Tibial artery (tissue), 4 donors: ENCODE results near the gene PRM2.
"Not testable (repeated sequence)": the region's sequence is repeated elsewhere in the genome, so short reads cannot be mapped to it uniquely, and the experiment has no call there.

Experiments
- DNase-seq, 2 donors: peaks; one replicate each; pipeline ENCODE4 v3.0.0-alpha.2; 2019
- H3K27ac ChIP-seq, 2 donors: fragments of 200-600 bp; sonication (generic) in 1 of 2; 1 replicate in 1 of 2; 2 replicates in 1 of 2; pipeline ENCODE4 v1.5.1; 2018 to 2019; ENCODE audit warnings: mild to moderate bottlenecking in 1 of 2
- H3K27me3 ChIP-seq, 2 donors: fragments of 200-600 bp; sonication (generic) in 1 of 2; one replicate each; pipeline versions ENCODE4 v1.5.1 to v1.6.0; 2016 to 2019
- H3K36me3 ChIP-seq, 3 donors: fragments of 200-600 bp; sonication (generic) in 2 of 3; one replicate each; pipeline ENCODE4 v1.5.1; 2016 to 2019; ENCODE audit warnings: mild to moderate bottlenecking in 2 of 3
- H3K4me1 ChIP-seq, 4 donors: fragments of 200-600 bp; sonication (generic) in 2 of 4; 1 replicate in 3 of 4; 2 replicates in 1 of 4; pipeline ENCODE4 v1.5.1; 2016 to 2019
- H3K4me3 ChIP-seq, 2 donors: fragments of 200-600 bp; sonication (generic) in 1 of 2; 1 replicate in 1 of 2; 2 replicates in 1 of 2; pipeline ENCODE4 v1.5.1; 2018 to 2019; ENCODE audit warnings: mild to moderate bottlenecking in 2 of 2
- H3K9me3 ChIP-seq, 3 donors: fragments of 200-600 bp; sonication (generic) in 1 of 3; one replicate each; pipeline ENCODE4 v1.5.1; 2016 to 2019
- intact Hi-C: fragments of 100-400 bp; cut with DNase I; formaldehyde crosslinking; loops from one replicate; pipeline ENCODE4 v1.15.0; 2023; ENCODE audit warnings: low total_unique reads
- TF ChIP-seq, protein P1 (sequence below), 2 experiments: fragments of 200-600 bp in 1 of 2; fragments of 450-650 bp in 1 of 2; IDR thresholded peaks; one replicate each; pipeline ENCODE4 v1.5.1; 2017 to 2019; ENCODE audit warnings: antibody characterized with exemption in 2 of 2, mild to moderate bottlenecking in 1 of 2, moderate library complexity in 1 of 2

Gene PRM2

DNA sequence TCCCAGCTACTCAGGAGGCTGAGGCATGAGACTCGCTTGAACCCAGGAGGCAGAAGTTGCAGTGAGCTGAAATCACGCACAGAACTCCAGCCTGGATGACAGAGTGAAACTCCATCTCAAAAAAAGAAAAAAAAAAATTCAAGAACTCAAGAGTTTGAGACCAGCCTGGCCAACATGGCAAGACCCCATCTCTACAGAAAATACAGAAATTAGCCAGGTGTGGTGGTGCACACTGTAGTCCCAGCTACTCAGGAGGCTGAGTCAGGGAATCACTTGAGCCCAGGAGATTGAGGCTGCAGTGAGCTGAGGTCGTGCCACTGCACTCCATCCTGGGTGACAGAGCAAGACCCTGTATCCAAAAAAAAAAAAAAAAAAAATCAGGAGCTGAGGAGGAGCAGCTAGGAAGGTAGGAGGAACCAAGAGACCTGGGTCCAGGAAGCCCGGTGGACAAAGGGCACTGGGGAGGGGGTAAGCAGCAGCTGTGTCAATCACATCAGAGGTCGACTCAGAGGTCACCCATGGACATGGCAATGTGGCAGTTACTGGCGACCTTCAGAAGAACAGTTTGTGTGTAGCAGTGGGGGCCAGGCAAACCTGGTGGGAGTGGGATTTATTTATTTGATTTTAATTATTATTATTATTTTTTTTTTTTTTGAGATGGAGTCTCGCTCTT is 15.9 kb upstream of the PRM2 start:
- no peaks in the 10 kb centered on the region for H3K27me3 ChIP-seq
- H3K9me3 ChIP-seq = no peaks in the 10 kb centered on the region
- no peaks in the 10 kb centered on the region for H3K36me3 ChIP-seq
- no peak for DNase-seq
- TF ChIP-seq, protein P1, sequence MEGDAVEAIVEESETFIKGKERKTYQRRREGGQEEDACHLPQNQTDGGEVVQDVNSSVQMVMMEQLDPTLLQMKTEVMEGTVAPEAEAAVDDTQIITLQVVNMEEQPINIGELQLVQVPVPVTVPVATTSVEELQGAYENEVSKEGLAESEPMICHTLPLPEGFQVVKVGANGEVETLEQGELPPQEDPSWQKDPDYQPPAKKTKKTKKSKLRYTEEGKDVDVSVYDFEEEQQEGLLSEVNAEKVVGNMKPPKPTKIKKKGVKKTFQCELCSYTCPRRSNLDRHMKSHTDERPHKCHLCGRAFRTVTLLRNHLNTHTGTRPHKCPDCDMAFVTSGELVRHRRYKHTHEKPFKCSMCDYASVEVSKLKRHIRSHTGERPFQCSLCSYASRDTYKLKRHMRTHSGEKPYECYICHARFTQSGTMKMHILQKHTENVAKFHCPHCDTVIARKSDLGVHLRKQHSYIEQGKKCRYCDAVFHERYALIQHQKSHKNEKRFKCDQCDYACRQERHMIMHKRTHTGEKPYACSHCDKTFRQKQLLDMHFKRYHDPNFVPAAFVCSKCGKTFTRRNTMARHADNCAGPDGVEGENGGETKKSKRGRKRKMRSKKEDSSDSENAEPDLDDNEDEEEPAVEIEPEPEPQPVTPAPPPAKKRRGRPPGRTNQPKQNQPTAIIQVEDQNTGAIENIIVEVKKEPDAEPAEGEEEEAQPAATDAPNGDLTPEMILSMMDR (IDR thresholded peaks at IDR 0.05) = no peak
- intact Hi-C loops = no loop called here
- no peak overlapping the region for H3K27ac ChIP-seq
- peaks cover 0 to 8% (median 2%) of the 10 kb centered on the region in 4 donors for H3K4me1 ChIP-seq
- no peak overlapping the region for H3K4me3 ChIP-seq

DNA sequence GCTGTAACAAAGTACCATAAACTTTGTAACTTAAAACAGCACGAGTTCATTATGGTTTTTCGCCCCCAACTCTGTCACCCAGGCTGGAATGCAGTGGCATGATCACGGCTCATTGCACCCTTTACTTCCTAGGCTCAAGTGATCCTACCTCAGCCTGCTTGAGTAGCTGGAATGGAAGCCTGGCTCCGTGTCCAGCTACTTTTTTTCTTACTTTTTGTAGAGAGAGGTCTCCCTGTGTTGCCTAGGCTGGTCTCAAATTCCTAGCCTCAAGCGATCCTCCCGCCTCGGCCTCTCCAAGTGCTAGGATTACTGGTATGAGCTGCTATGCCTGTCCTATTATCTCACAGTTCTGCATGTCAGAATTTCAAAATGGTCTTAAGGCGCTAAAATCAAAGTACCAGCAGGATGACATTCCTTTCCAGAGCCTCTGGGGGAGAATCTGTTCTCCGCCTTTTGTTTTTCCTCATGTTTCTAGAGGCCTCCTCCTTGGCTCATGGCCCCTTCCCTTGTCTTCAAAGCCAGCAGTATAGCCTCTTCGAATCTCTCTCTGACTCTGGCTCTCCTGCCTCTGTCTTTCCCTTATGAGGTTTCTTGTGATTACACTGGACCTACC is 14.9 kb upstream of the PRM2 start:
- Histone ChIP-seq H3K4me3 (no peak overlapping the region), H3K4me1 (no peaks in the 10 kb centered on the region), H3K36me3 (no peaks in the 10 kb centered on the region), H3K27me3 (no peaks in the 10 kb centered on the region), H3K9me3 (no peaks in the 10 kb centered on the region), H3K27ac (no peak overlapping the region)
- intact Hi-C loops = no loop called here
- DNase-seq = no peak
- TF ChIP-seq, protein P1 (IDR thresholded peaks at IDR 0.05) = no peak

DNA sequence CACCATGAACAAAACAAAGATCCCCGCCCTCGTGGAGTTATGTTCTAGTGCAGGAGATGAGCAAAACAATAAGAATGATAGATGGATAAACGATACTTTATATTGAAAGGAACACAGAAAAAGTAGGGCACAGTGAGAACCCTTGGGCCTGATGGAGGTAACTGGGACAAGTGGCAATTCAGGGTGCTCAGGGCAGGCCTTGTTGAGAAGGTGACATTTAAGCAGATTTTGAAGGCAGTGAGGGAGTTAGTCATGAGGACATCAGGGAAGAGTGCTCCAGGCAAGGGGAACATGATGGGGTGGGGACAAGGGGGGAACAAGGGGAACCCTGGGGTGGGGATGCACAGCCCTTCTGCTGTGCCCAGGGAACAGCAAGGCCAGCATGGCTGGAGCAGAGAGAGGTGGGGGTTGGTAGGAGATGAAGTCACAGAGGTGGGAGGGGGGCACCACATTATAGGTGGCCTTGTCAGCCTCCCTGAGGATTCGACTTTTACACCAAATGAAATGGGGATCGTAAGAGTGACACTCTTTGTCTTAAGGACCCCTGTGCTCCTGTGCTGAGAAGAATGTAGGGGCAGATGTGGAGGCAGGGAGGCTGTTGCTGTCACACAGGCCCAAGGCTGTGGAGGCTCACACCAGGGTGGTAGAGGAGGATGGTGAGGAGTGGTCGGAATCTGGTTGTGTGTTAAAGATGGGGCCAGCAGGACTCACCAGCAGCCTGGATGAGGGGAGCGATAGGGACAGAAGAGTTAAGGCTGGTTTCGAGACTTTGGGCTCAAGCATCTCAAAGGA is 14.0 kb upstream of the PRM2 start:
- DNase-seq = no peak
- H3K27ac ChIP-seq = no peak overlapping the region
- H3K4me1 ChIP-seq = no peaks in the 10 kb centered on the region
- H3K27me3 ChIP-seq = no peaks in the 10 kb centered on the region
- H3K4me3 ChIP-seq = no peak overlapping the region
- intact Hi-C loops = no loop called here
- H3K9me3 ChIP-seq = no peaks in the 10 kb centered on the region
- no peaks in the 10 kb centered on the region for H3K36me3 ChIP-seq
- TF ChIP-seq, protein P1 (IDR thresholded peaks at IDR 0.05) = no peak

DNA sequence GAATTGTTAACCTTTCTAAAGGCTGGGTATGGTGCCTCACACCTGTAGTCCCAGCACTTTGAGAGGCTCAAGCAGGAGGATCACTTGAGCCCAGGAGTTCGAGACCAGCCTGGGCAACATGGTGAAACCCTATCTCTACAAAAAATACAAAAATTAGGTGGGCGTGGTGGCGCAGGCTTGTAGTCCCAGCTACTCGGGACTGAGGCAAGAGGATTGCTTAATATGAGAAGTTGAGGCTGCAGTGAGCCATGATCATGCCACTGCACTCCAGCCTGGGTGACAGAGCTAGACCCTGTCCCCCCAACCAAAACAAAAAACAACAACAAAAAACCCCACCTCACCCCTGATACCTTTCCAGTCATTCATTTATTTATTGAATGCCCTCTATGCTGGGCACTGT is 13.4 kb upstream of the PRM2 start:
- H3K9me3 ChIP-seq, H3K4me1 ChIP-seq, H3K36me3 ChIP-seq, H3K4me3 ChIP-seq, H3K27me3 ChIP-seq, intact Hi-C loops, H3K27ac ChIP-seq, DNase-seq: not testable (repeated sequence)

DNA sequence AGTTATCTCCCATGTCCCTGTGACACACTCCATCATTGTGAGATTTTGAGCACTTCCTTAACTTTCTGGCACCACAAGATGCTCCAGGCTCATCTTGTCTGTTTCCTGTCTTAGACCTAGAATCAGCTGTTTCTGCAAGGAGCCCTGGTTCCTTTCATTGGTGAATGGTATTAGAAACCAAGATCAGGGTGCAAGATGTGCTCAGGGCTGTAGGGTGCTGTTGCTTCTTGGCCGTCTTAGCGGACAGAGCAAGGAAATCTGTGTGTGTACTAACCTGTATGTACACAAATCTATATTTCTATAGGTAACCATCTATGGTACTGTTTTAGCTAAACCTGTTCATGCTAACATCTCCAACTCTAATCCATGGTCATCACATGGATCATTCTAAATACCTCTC is 12.9 kb upstream of the PRM2 start:
- intact Hi-C loops = no loop called here
- Histone ChIP-seq H3K4me1 (no peaks in the 10 kb centered on the region), H3K36me3 (no peaks in the 10 kb centered on the region), H3K9me3 (no peaks in the 10 kb centered on the region), H3K4me3 (no peak overlapping the region), H3K27ac (no peak overlapping the region), H3K27me3 (no peaks in the 10 kb centered on the region)
- no peak for DNase-seq
- TF ChIP-seq, protein P1 (IDR thresholded peaks at IDR 0.05) = no peak

DNA sequence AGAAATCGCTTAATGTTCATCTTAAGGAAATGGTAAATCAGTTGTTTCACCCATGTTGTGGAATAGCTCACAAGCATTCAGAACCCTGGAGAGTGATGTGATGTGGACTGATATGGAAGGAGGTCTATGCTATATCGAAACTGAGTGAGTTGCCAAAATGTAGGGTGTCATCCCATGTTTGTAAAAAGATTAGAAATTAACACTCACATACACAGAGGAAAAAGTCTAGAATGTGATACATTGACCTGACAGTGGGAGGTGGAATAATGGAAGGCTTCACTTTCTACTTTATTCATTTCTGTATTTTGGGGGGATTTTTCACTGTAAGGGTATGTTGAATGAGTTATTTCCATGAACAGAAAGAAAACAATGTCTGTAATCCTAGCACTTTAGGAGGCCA is 9.6 kb upstream of the PRM2 start:
- Histone ChIP-seq H3K36me3 (no peaks in the 10 kb centered on the region), H3K9me3 (no peaks in the 10 kb centered on the region), H3K4me3 (no peak overlapping the region), H3K4me1 (no peaks in the 10 kb centered on the region), H3K27me3 (no peaks in the 10 kb centered on the region), H3K27ac (no peak overlapping the region)
- DNase-seq = no peak
- intact Hi-C loops = no loop called here
- TF ChIP-seq, protein P1 (IDR thresholded peaks at IDR 0.05) = no peak
